Adrenal gland (tissue), 12 donors: ENCODE results near the gene SKA3. TPM values are rescaled to one million over a fixed set of nuclear protein-coding genes. Genes with fewer than 3 reads are reported as not detected.

Experiments
- DNase-seq, 7 donors: peaks; one replicate each; pipeline ENCODE4 v3.0.0-alpha.2; 2019 to 2020
- H3K27ac ChIP-seq, 5 donors: fragments of 200-600 bp; sonication (generic) in 4 of 5; 1 replicate in 3 of 5; 2 replicates in 2 of 5; pipeline versions ENCODE4 v1.5.1 to v1.8.0; 2016 to 2020; ENCODE audit warnings: mild to moderate bottlenecking in 1 of 5
- H3K27me3 ChIP-seq: fragments of 200-600 bp; 2 replicates; pipeline ENCODE4 v1.8.0; 2021
- H3K36me3 ChIP-seq, 2 donors: fragments of 200-600 bp; replicated peaks in 1 of 2; 1 replicate in 1 of 2; 2 replicates in 1 of 2; pipeline versions ENCODE4 v1.5.1 to v1.8.0; 2018 to 2022
- H3K4me1 ChIP-seq, 2 donors: fragments of 200-600 bp; replicated peaks in 1 of 2; 1 replicate in 1 of 2; 2 replicates in 1 of 2; pipeline versions ENCODE4 v1.5.1 to v1.8.0; 2018 to 2021
- H3K4me3 ChIP-seq, 4 donors: fragments of 200-600 bp; sonication (generic) in 3 of 4; one replicate each; pipeline ENCODE4 v1.5.1; 2016 to 2018
- H3K9me3 ChIP-seq, 3 donors: fragments of 200-600 bp; sonication (generic) in 1 of 3; replicated peaks in 1 of 3; 1 replicate in 2 of 3; 2 replicates in 1 of 3; pipeline versions ENCODE4 v1.5.1 to v1.8.0; 2016 to 2021
- POLR2A ChIP-seq, 2 donors: fragments of 450-650 bp; IDR thresholded peaks; one replicate each; pipeline ENCODE4 v1.6.1; 2017; ENCODE audit warnings: antibody characterized with exemption in 2 of 2, mild to moderate bottlenecking in 2 of 2, moderate library complexity in 1 of 2
- WGBS, 4 donors: extraction: QIAGEN DNeasy Blood & Tissue Kit in 2 of 4; methylation state at CpG; one replicate each; pipeline versions ENCODE4 v1.1.5 to v1.1.7; 2013 to 2017; 5-methylcytosine and 5-hydroxymethylcytosine counted together
- intact Hi-C, 2 donors: fragments of 100-400 bp; cut with DNase I; formaldehyde crosslinking; loops; one replicate each; pipeline versions ENCODE4 v1.14.1 to v1.15.0; 2022 to 2023
- polyA plus RNA-seq, 3 donors: library from polyadenylated mRNA; stranded (reverse); fragments of 200-250 nt in 2 of 3; fragments of 350-450 nt in 1 of 3; fragmentation: Illumina TruSeq in 1 of 3; extraction: RNeasy Lipid Tissue Mini Kit (QIAGEN cat#74804) in 1 of 3; gene quantifications; one replicate each; pipeline ENCODE4 v1.2.3, GENCODE V29; 2013 to 2014
- small RNA-seq, 2 donors: library from RNA; depleted of rRNA; stranded (forward); fragments of <200 nt; gene quantifications; one replicate each; pipeline ENCODE3, GENCODE V24; 2016
- total RNA-seq, 9 donors: library from RNA; depleted of rRNA in 4 of 9; stranded (reverse); fragments of >200 nt in 4 of 9; fragments of 120-200 nt in 1 of 9; fragmentation: NEBNext Ultra II Directional in 1 of 9; extraction: Animal tissue kit (Norgen Biotek cat#: 25700) in 1 of 9; gene quantifications; one replicate each; pipeline versions ENCODE4 v1.1.0 to v1.2.4, GENCODE V29; 2013 to 2023
- TF ChIP-seq, protein P1 (sequence below), 6 experiments: fragments of 450-650 bp in 4 of 6; fragments of 200-600 bp in 2 of 6; sonication (generic) in 1 of 6; IDR thresholded peaks; 1 replicate in 5 of 6; 2 replicates in 1 of 6; pipeline versions ENCODE4 v1.5.1 to v1.8.0; 2016 to 2021; ENCODE audit warnings: antibody characterized with exemption in 6 of 6, mild to moderate bottlenecking in 2 of 6, moderate library complexity in 1 of 6
- donor health status: healthy with polysubstance abuse.
- donor health status: Bipolar disorder and iron deficiency.
- donor health status: DM: yes; HTN: yes; CAD: no.
- donor health status: DM: no; HTN: no; CAD: no.
- donor health status: DM: no; HTN: no; CAD: no.
- donor health status: DM: yes; HTN: yes; CAD: no.

SKA3 gene
- total and polyA plus RNA-seq, 12 donors, result 0.16 to 4.7 (median 0.90) TPM; not detected in 1

DNA sequence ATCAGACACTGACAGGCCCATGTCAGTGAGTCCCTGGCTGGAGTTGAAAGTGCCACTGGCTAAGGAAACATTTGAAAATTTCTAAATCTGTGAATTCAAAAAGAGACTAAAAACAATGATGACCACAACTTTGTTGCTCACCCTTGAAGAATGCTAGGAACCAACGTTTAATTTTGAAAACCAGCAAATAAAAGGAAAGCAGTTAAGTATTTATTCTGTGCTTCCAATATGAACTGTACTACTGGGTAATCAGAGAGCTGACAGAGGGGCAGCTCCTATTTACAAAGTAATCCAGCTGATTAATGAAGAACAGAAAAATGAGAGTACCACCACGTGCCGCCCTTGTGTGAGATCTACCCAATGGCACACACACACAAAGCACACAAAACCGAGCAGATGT is 70.3 kb downstream of the SKA3 start:
- no peak overlapping the region for H3K27ac ChIP-seq
- no peak overlapping the region for H3K4me3 ChIP-seq
- H3K4me1 ChIP-seq, result no peaks in the 10 kb centered on the region
- WGBS, 4 donors, result 62 to 67% (median 64%) methylated on average over 4 of the region's 4 CpGs
- H3K9me3 ChIP-seq, result no peaks in the 10 kb centered on the region
- intact Hi-C loops, result no loop called here
- TF ChIP-seq POLR2A (IDR thresholded peaks at IDR 0.05), result no peak
- TF ChIP-seq, protein P1, sequence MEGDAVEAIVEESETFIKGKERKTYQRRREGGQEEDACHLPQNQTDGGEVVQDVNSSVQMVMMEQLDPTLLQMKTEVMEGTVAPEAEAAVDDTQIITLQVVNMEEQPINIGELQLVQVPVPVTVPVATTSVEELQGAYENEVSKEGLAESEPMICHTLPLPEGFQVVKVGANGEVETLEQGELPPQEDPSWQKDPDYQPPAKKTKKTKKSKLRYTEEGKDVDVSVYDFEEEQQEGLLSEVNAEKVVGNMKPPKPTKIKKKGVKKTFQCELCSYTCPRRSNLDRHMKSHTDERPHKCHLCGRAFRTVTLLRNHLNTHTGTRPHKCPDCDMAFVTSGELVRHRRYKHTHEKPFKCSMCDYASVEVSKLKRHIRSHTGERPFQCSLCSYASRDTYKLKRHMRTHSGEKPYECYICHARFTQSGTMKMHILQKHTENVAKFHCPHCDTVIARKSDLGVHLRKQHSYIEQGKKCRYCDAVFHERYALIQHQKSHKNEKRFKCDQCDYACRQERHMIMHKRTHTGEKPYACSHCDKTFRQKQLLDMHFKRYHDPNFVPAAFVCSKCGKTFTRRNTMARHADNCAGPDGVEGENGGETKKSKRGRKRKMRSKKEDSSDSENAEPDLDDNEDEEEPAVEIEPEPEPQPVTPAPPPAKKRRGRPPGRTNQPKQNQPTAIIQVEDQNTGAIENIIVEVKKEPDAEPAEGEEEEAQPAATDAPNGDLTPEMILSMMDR (IDR thresholded peaks at IDR 0.05), result no peak
- no peaks in the 10 kb centered on the region for H3K36me3 ChIP-seq
- DNase-seq, result no peak
- no peaks in the 10 kb centered on the region for H3K27me3 ChIP-seq

DNA sequence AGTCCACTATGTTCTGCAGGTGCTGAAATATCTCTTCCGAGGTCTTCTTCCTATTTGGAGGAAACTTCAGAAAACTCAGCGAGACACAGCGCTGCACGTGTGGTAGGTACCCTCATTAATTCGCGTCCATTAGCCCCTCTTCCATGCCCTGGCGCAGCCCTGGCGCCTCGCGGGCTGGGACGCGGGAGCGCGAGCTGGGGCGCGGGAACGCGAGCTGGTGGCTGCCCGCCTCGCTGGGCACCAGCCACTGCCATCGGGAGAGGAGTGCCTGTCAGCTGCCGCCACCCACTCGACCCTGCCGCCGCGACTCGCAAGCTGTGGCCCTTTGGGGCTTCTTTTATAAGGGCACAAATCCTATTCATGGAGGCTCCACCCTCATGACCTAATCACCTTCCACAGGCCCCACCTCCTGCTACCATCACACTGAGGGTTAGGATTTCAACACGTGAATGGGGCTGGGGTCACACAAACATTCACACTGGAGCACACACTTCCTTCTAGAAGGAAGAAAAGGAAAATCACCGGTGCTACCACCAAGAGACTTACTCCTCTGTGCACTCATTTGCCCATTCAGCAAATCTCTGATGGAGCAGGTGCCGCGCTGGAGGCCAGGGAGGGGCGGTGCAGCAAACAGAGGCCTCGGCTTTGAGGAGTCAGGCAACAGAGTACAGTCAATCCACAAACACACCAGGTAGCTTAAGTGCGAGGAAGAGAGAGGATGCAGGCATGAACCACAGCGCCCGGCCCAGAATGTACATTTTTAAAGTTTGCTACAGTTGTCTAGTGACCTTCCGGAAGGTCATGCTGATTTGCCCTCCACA is 71.9 kb downstream of the SKA3 start:
- TF ChIP-seq, protein P1 (IDR thresholded peaks at IDR 0.05), result no peak
- TF ChIP-seq POLR2A (IDR thresholded peaks at IDR 0.05), result no peak

More for the DNA sequence above, 71.9 kb downstream of the SKA3 start:
- intact Hi-C loops, result no loop called here
- Histone ChIP-seq H3K27me3 (no peaks in the 10 kb centered on the region), H3K27ac (no peak overlapping the region), H3K4me3 (no peak overlapping the region), H3K36me3 (no peaks in the 10 kb centered on the region), H3K9me3 (no peaks in the 10 kb centered on the region), H3K4me1 (no peaks in the 10 kb centered on the region)
- WGBS, 4 donors, result 90 to 95% (median 93%) methylated on average over 20 to 37 of the region's 37 CpGs
- DNase-seq, result no peak

Small RNA genes within 50 kb of the gene (small RNA-seq; reads per million reads assigned to genes)
- gene AL158032.1, result 0 reads per million in 2 donors
- gene RF00086, result 0 reads per million in 2 donors
- 0 reads per million in 2 donors for gene RF02116

Other genes starting within 250 kb of the SKA3 start
- 10 to 100 TPM in 8 of 9 donors, 1 to 10 TPM in 1; 7.4 to 35.6 (median 25.2) TPM for gene LATS2, start 115.0 kb downstream of the SKA3 start, total RNA-seq
- gene LATS2, start 115.0 kb downstream of the SKA3 start, polyA plus RNA-seq, result 10 to 100 TPM in 2 of 3 donors, 1 to 10 TPM in 1; 9.8 to 10.5 (median 10.2) TPM
- gene SAP18, start 36.4 kb downstream of the SKA3 start, total RNA-seq, result 100 to 1,000 TPM in 6 of 9 donors, 10 to 100 TPM in 3; 55.2 to 323 (median 209) TPM
- gene SAP18, start 36.4 kb downstream of the SKA3 start, polyA plus RNA-seq, result 100 to 1,000 TPM in 2 of 3 donors, 10 to 100 TPM in 1; 97.1 to 259 (median 223) TPM
- gene MRPL57, start 106 bp upstream of the SKA3 start, total RNA-seq, result 10 to 100 TPM; 28.5 to 71.0 (median 38.6) TPM
- 10 to 100 TPM; 29.9 to 54.3 (median 35.6) TPM for gene MRPL57, start 106 bp upstream of the SKA3 start, polyA plus RNA-seq